Parathyroid adenoma (tissue), 2 donors: ENCODE results near the gene SLC22A23.

Experiments
- H2AFZ ChIP-seq: fragments of 300-600 bp; sonication (generic); one replicate; pipeline ENCODE4 v1.7.0; 2017; ENCODE audit warnings: antibody characterized with exemption, mild to moderate bottlenecking
- H3K27ac ChIP-seq: fragments of 300-600 bp; sonication (generic); one replicate; pipeline ENCODE4 v1.7.0; 2017
- H3K27me3 ChIP-seq: fragments of 300-600 bp; sonication (generic); one replicate; pipeline ENCODE4 v1.7.0; 2017; ENCODE audit warnings: low read length; ENCODE audit not compliant: control insufficient read depth, insufficient read depth
- H3K36me3 ChIP-seq: fragments of 300-600 bp; sonication (generic); one replicate; pipeline ENCODE4 v1.7.0; 2017; ENCODE audit warnings: low read length; ENCODE audit not compliant: control insufficient read depth, insufficient read depth
- H3K4me1 ChIP-seq: fragments of 300-600 bp; sonication (generic); one replicate; pipeline ENCODE4 v1.7.0; 2017; ENCODE audit warnings: control low read depth
- H3K4me2 ChIP-seq: fragments of 300-600 bp; sonication (generic); one replicate; pipeline ENCODE4 v1.7.0; 2017; ENCODE audit warnings: low read length
- H3K4me3 ChIP-seq: fragments of 300-600 bp; sonication (generic); one replicate; pipeline ENCODE4 v1.7.0; 2017; ENCODE audit warnings: low read depth, low read length
- H3K79me2 ChIP-seq: fragments of 300-600 bp; sonication (generic); one replicate; pipeline ENCODE4 v1.7.0; 2017; ENCODE audit warnings: control low read depth
- H3K9ac ChIP-seq: fragments of 300-600 bp; sonication (generic); one replicate; pipeline ENCODE4 v1.7.0; 2017; ENCODE audit warnings: mild to moderate bottlenecking
- H3K9me3 ChIP-seq: fragments of 300-600 bp; sonication (generic); one replicate; pipeline ENCODE4 v1.7.0; 2017; ENCODE audit warnings: low read length; ENCODE audit not compliant: control insufficient read depth
- CTCF ChIP-seq: fragments of 300-600 bp; sonication (generic); IDR thresholded peaks from one replicate; pipeline ENCODE4 v1.7.0; 2017; ENCODE audit warnings: antibody characterized with exemption, mild to moderate bottlenecking
- donor health status: primary hyperparathyroidism.

SLC22A23 gene

GRCh38 chr6:3287976-3288707 is 168.7 kb downstream of the SLC22A23 start:
- Histone ChIP-seq H3K27me3 (no peaks in the 10 kb centered on the region), H3K4me2 (peak overlapping the region; percentile 48), H3K27ac (no peak overlapping the region), H3K9me3 (no peaks in the 10 kb centered on the region), H3K4me3 (no peak overlapping the region), H3K9ac (no peak overlapping the region), H3K79me2 (no peaks in the 10 kb centered on the region), H3K36me3 (no peaks in the 10 kb centered on the region), H3K4me1 (peaks cover 10% of the 10 kb centered on the region), H2AFZ (no peak overlapping the region)
- no peak for TF ChIP-seq CTCF

GRCh38 chr6:3287308-3287707 is 169.5 kb downstream of the SLC22A23 start:
- Histone ChIP-seq H3K79me2 (no peaks in the 10 kb centered on the region), H2AFZ (no peak overlapping the region), H3K27ac (no peak overlapping the region), H3K4me3 (no peak overlapping the region), H3K9me3 (no peaks in the 10 kb centered on the region), H3K4me1 (peaks cover 10% of the 10 kb centered on the region), H3K36me3 (no peaks in the 10 kb centered on the region), H3K9ac (no peak overlapping the region), H3K27me3 (no peaks in the 10 kb centered on the region), H3K4me2 (no peak overlapping the region)
- TF ChIP-seq CTCF, result no peak

- H3K9ac ChIP-seq, result no peak overlapping the region
- no peaks in the 10 kb centered on the region for H3K9me3 ChIP-seq
- no peaks in the 10 kb centered on the region for H3K79me2 ChIP-seq
- H3K27ac ChIP-seq, result no peak overlapping the region
- H3K36me3 ChIP-seq, result no peaks in the 10 kb centered on the region
- H3K4me2 ChIP-seq, result no peak overlapping the region
- peaks cover 10% of the 10 kb centered on the region for H3K4me1 ChIP-seq
- TF ChIP-seq CTCF, result no peak
- no peak overlapping the region for H2AFZ ChIP-seq
- H3K4me3 ChIP-seq, result no peak overlapping the region
- H3K27me3 ChIP-seq, result no peaks in the 10 kb centered on the region
Observed at GRCh38 chr6:3286641-3287171, 170.1 kb downstream of the SLC22A23 start.

DNA sequence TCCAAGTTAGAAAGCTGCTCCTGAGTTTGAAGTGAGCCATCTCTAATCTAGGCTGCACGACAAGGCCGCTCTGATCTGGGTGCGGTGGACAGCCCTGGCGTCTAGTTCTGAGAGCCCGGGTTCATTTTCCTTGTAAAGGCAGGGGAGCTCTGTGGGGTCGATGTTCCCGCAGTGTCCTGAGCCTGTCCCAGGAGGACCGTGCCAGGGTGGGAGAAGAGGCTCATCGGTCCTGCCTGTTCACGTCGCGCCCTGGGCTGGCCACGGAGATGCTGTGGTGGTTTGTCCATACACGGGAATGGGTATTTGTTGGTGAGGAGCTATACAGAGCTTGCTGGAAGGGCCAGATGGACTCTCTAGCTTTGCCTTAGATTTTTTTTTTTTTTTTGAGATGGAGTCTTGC is 171.1 kb downstream of the SLC22A23 start:
- Histone ChIP-seq H3K36me3 (no peaks in the 10 kb centered on the region), H3K9ac (no peak overlapping the region), H3K9me3 (no peaks in the 10 kb centered on the region), H2AFZ (no peak overlapping the region), H3K27me3 (no peaks in the 10 kb centered on the region), H3K4me2 (no peak overlapping the region), H3K79me2 (no peaks in the 10 kb centered on the region), H3K27ac (no peak overlapping the region), H3K4me3 (no peak overlapping the region), H3K4me1 (peaks cover 10% of the 10 kb centered on the region)
- no peak for TF ChIP-seq CTCF
